Stimulated activated naive CD8-positive, alpha-beta T cell treated with anti-CD3 and anti-CD28 coated beads, Interleukin-15, Interleukin-2, amounts not matched to agents 100 U/mL and 50 U/mL, for 24 hours (primary cell): ENCODE measurements around the gene KCNQ2.
"Not testable (repeated sequence)": the region's sequence is repeated elsewhere in the genome, so short reads cannot be mapped to it uniquely, and the experiment has no call there.

Experiments used
- ATAC-seq: fragments of 150-1000 bp; cut with Tn5 transposase; one replicate; pipeline ENCODE4 v1.10.0; 2021
- DNase-seq: peaks from one replicate; pipeline ENCODE4 v3.0.0; 2021

The KCNQ2 gene

DNA sequence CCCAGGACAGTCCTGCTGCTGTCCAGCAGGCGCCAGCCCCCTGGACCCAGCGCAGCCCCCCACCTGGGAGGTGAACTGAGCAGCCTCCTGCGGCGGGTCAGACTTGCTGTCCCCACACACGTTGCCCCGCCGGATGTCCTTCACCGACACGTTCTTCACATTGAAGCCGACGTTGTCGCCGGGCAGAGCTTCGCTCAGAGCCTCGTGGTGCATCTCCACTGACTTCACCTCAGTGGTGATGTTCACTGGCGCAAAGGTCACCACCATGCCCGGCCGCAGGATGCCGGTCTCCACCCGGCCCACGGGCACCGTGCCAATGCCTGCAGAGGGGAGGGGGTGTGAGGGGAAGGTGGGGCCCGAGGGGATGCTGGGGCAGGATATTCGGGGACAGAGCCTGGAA, 18.0 kb upstream of the KCNQ2 start:
- no peak for ATAC-seq
- DNase-seq, result no peak

DNA sequence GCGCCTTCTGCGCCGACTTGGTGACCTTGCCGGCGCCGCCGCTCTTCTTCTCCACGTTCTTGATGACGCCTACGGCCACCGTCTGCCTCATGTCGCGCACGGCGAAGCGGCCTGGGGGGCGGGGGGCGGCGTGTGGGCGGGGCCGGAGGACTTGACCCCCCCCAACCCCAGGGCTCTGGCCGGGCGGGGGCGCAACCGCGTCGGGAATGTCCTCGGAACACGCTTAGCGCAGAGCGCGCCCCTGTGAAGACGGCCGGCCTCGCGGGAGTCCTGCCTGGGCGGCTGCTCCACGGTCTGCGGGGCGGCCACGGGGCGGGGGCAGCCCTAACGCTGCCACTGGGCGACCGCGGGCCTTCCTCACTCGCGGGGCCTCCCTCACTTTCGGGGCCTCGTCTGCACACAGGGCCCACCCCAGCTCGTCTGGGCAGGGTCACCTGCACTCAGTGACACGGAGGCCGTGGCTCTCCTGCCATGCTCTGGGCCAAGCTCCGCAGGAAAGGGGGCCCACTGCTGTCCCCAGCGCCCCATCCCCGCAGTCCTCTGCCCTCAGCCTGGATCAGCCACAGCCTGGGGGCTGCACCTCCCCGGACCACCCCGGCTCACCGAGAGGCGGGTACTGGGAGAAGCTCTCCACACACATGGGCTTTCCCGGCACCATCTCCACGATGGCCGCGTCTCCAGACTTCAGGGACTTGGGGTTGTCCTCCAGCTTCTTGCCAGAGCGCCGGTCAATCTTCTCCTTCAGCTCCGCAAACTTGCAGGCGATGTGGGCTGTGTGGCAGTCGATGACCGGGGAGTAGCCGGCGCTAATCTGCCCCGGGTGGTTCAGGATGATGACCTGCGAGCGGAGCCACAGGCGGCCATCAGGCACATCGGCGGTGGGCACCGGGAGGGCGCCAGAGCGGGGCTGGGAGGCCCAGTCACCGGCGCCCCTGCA, 16.1 kb upstream of the KCNQ2 start:
- ATAC-seq (no peak), DNase-seq (no peak)

DNA sequence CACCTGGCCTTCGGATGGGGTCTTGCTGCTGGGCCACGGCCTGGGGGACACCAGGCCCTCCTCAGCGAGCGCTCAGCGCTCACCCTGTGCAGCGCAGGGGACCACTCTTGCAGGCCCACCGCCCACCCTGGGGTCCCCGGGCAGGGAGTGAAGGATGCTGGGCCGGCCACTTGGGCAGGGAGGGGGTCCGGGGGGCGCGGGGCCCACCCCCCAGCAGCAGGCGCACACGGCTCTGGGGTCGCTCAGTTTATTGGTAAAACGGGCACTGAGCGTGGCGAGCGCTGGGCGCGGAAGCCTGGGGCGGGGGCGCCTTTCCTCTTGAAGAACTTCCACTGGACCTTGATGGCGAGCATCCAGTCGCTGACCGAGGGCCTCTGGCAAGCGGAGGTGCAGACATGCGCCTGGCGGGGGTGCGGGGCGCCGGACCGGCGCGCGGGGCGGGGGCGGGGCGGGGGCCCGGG, 15.4 kb upstream of the KCNQ2 start:
- no peak for ATAC-seq
- DNase-seq, result no peak

DNA sequence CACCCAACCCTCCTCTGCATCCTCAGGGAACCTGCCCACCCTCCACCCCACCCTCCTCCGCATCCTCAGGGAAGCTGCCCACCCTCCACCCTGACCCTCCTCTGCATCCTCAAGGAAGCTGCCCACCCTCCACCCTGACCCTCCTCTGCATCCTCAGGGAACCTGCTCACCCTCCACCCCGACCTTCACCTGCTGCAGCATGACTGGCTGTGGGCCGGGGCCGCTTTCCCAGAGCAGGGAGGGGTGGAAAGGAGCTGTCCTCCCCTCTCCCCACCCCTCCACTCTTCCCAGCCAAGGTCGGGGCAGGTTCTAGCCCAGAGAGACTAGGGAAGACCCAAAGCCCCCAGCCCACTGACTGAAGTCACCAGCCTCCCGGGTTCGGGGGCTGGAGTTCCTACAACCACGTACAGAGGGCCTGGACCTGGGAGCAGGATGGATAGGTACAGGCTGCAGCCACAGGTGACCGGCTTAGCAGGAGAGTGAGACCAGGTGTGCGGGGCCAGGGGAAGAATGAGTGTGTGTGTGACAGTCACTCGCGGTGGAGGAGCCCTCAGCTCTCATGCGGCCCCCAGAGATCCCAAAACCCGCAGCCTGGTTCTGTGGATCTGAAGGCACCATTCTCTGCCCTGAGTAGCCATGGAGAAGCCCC, 14.8 kb upstream of the KCNQ2 start:
- no peak for ATAC-seq
- DNase-seq, result no peak

DNA sequence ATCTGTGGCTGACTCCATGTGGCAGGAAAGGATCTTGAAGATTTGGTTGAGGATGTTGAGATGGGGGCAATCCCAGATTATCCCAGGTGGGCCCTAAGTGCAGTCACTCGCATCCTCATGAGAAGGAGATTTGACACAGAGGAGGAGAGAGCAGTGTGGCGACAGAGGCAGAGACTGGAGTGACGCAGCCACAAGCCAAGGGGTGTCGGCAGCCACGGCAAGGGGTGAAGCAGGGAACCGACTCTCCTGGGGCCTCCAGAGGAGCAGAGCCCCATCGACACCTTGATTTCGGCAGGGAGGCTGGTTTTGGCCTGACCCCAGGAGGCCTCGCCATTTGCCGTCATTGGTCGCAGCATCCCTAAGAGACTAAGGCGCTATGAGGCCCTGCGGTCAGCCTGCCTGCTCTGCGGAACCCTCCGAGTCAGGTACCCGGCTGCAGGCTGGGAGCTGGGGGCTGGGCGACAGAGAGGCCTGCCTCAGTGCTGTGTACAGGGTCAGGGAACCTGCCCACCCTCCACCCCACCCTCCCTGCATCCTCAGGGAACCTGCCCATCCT, 13.9 kb upstream of the KCNQ2 start:
- DNase-seq (no peak), ATAC-seq (no peak)

DNA sequence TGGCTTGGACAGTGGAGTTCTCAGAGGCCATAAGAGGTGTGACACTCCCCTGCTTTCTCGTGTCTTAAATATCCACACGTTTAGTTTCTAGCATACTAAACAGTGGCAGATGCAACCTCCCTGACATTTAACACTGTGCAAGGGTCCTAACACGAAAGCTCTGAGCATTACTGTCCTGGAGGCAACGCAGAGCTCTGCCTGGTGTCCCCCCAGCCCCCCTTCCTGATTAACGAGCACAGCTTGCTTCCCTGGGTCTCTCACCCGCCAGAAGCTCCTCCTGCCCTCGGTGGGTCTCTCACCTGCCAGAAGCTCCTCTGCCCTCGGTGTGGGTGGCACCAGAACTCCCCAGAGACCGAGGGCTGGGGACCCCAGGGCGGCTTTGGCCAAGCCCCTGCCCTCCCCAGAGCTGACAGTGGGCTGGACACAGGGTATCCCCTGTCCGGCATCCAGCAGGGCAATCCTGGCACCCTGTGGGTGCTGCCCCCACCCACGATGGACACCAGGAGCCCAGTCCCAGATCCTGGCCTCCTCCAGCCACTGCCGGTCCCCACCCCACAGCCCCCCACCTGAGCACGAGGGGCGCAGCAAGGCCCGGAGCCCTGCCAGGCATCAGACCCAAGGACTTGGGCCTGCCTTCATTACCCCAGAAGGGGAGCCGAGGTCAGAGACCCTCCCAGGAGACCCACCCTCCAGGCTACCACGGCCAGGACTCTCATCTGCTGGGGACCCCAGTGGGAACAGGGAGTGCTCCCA, 12.4 kb upstream of the KCNQ2 start:
- DNase-seq, result no peak
- ATAC-seq, result no peak

DNA sequence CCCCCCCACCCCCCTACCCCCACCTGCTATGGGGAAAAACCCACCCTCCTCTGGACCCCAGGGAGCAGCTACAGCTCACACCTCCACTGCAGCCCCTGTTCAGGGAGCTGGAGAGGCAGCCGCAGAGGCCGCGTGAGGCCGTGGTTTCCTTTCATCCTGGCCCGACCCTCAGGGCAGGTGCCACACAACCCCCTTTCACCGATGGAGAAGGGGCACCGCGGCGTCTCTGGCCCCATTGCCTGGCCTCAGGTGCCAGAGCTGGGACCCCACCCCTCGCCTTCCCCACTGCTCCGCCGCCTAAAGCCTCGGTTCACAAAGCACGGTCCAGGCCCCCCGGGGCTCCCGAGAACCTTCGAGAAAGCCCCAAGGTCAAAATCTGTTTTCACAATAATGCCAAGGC, 11.8 kb upstream of the KCNQ2 start:
- ATAC-seq (no peak), DNase-seq (no peak)

DNA sequence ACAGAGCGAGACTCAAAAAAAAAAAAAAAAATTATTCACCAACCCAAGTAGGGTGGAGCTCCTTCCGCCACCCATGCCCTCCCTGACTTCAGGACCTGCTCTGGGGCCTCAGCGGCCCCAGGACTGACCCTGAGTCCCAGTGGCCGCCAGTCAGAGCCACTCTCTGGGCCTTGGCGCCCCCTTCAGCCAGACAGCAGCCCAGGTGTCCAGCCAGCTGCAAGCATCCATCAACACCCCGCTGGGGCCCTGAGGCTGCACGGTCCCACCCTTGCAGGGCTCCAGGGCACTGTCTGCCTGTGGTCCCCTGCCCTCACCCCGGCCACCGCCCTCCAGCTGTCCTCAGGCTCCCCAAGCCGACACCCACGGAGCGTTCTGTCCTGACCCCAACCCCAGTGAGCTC, 11.4 kb upstream of the KCNQ2 start:
- ATAC-seq (no peak), DNase-seq (no peak)

DNA sequence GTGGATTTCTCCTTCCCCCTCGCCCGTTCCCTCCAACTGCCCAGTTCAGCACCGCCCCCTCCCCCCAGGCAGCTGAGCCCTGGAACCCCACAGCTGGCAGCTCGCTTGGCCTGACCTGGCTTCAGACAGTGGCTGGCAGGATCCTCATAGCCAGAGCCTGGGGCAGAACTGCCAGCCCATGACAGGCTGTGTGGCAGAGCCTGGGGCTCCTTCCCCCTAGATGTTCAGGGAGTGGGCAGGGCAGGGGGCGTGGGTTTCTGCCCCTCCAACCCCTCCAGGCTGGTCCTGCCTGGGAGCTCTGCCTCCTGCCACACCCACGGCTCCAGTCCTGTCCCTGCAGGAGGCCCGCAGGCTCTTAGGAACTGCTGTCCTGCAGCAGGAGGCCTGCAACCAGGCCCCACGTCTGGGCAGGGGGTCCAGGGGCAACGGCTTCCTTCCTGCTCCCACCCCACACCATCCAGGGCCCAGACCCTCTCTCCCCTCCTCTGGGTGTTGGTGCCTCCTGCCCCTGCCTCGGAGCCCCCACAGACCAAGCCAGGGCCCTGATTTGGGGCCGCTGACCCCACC, 9.6 kb upstream of the KCNQ2 start:
- ATAC-seq (no peak), DNase-seq (no peak)

DNA sequence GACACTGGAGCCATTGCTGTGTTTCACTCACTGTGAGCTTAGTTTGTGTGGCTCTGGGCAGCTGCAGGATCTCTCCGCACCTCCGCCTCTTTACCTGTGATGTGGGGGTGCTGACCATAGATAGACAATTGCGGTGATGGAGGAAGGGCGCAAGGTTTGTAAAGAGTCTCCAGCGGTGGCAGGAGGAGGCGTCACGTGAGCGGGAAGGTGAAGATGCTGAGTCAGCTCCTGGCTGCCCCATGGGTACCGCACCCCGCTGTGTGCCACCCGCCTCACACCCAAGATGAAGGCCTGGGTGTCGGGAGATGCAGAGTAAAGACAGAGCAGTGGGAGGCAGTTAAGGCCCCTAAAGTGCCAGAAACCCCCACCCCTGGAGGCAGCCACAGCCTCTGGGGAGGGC, 9.0 kb upstream of the KCNQ2 start:
- ATAC-seq (no peak), DNase-seq (no peak)

DNA sequence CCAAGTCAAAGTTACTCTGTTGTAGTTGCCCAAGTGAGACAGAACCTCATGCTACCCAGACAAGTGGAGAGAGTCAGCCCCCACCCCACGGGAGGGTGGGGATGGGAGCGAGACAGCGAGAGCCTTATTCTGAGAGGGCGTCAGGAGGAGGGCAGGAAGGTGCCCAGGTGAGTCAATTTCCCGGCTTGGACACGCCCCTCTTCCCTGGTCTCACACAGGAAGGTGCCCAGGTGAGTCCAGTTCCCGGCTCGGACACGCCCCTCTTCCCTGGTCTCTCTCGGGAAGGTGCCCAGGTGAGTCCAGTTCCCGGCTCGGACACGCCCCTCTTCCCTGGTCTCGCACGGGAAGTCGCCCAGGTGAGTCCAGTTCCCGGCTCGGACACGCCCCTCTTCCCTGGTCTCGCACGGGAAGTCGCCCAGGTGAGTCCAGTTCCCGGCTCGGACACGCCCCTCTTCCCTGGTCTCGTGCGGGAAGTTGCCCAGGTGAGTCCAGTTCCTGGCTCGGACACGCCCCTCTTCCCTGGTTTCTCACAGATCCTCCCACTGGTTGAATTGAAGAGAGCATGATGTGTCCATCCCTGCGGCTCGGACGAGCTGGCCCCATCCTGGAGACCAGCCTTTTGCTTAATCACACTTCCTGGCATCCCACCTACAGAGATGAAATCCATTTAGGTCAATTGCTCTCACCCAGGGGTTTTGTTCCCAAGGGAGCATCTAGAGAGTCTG, 7.4 kb upstream of the KCNQ2 start:
- not testable (repeated sequence) for DNase-seq, ATAC-seq

DNA sequence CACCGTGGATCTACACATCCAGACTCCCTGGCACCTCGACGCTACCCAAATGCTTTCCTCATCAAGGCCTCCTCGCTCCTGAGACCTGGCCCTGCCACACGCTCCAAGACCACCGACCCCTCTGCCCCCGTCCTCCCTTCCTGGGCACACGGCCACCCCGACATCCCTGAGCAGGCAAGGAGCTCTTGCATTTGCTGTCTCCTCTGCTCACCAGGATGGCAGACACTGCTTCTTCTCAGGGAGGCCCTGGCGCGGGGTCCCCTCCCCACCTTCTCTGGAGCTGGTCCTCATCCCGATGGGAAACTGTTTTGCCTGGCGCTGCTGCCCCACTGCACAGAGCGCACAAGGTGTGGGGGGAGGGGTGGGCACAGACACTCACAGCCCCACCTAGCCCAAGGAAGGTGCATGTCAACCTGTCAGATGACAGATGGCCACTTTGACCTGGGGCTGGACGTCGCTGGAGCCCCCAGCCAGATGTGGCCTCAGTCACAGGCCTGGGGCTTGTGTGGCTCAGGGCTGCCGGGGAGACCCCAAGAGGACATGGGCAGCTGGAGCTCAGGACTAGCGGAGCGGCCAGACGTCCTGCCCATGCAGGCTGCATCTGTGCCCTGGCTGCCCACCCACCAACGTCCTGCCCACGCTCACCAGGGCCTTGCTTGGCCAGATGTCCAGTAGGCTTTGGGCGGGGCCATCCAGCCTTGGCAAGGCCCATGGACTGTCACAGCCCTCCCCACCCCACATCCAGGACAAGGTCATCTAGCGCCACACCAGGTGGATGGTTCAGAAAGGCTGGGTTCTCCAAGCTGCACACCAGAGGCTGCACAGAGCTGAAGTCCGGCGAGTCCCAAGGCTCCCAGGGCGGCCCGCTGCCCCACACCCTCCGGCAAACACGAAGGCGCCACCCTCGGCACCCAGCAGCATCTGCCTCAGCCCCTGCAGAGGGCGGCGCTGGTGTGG, 6.2 kb upstream of the KCNQ2 start:
- ATAC-seq (no peak), DNase-seq (no peak)

DNA sequence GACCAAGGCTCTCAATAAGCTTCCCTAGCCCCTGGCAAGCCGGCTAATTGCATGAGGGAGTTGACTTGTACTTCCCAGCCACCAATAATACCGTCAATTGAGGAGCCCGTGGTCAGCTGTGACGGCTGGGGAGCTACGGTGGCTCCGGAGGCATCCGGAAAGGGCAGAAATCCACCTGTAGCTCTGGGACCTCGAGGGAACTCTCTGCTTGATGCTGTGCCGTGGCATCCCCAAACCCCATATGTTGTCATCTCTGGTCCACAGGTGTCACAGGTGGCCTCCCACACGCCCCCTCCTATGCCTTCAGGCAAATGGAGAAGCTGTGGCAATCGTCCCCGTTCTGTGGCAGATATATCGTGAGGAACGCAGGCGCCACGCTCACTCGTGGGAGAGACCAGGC, 5.5 kb upstream of the KCNQ2 start:
- DNase-seq, result no peak
- no peak for ATAC-seq

DNA sequence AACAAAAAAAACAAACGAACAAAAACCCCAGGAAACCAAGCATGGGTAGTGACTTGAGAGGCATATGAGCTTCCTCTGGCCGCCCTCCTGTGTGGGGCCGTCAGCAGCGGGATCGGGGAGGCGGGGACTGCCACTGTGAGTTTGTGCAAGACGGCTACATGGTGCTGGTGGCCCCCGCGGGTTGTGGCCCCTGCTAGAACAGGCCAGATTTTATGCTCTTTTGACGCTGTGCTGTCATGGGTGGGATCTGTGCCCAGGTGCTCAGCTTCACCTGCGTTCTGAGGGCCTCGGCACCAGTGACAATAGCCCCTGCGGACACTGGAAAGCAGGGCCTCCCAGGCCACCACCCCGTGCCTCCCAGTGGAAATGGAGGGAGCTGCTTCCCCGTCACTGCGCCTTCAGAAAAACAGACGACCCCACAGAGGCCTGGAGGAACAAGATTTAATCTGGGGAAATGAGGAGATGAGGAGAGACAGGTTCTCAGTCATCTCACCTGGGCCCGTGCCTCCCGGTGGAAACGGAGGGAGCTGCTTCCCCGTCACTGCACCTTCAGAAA, 4.7 kb upstream of the KCNQ2 start:
- no peak for DNase-seq
- no peak for ATAC-seq

DNA sequence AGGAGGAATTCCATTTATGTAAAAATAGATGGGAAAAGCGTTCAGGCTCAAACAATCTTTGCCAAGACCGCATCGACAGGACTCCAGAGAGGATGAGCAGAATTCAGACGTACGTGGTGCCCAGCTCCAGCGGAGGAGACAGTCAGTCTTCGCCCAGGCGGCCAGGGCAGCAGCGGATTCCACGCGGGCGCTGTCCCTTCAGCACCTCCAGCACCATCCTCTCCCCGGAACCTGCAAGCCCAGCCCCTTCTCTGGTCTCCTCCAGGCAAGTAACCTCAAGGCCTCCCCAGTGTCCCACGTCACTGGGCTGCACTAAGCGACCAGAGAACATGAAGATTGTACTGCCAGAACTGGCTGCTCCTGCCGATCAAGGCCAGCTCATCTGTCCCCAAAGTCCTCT, 2.8 kb upstream of the KCNQ2 start:
- ATAC-seq (no peak), DNase-seq (peak; percentile 30)

DNA sequence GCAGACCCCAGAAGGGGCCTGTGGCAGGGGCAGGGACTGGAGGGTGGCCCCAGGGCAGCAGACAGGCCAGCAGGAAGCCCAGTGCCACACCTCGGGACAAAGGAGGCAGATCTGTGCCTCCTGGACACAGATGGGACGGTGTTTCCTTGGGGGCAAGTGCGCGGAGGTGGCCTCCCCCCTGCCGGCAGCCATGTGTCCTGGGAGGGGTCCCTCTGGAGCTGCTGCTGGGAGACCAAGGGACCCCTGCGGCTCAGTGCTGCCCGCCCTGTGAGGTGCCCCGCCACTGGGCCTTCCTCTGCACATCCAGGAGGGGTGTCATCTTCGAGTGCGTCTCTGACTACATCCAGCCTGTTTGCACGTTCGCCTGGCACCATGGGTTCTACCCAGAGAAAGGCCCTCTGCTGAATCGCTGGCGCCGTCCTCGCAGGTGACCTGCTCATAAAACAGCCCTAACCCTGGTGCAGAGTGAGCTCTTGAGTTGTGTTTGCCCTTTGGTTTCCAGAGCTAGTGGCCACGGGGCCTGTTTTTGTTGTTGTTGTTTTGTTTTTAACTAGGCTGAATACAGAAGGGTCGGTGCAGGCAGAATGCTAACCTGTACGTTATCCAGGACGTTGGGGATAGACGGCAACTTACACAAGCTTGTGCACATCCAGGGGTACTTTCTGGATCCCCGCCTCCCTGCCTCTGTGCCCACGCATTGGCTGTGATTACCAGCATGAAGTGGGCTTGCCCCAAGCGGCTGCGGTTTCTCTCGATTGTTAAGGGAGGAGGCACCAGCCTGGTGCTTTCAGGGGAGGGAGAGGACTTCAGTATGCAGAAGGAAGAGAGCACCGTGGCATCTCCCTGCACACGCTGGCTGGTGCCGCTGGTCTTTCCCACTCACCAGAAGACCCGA, 1.3 kb upstream of the KCNQ2 start:
- no peak for ATAC-seq
- peak; percentile 31 for DNase-seq

DNA sequence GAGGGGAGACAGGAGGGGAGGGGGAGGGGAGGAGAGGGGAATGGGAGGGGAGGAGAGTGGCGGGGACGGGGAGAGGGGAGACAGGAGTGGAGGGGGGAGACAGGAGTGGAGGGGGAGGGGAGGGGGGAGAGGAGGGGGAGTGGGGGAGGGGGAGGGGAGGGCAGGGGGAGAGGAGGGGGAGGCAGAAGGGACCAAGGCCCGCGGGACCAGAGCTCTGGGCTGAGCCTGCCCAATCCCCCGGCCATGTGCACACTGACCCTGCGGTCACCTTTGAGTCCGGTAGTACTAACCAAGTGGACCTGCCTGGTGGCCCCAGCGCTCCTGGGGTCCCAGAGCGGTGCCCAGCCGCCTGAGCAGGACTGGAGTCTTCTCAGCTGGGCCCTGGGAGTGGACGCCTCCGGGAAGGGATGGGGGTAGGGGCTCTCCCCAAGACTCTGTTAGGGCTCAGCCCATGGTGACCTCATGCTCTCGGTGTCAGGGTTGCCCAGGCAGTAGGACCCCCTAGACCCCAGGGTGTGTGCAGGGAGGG, 471 bp upstream of the KCNQ2 start:
- no peak for DNase-seq
- no peak for ATAC-seq

DNA sequence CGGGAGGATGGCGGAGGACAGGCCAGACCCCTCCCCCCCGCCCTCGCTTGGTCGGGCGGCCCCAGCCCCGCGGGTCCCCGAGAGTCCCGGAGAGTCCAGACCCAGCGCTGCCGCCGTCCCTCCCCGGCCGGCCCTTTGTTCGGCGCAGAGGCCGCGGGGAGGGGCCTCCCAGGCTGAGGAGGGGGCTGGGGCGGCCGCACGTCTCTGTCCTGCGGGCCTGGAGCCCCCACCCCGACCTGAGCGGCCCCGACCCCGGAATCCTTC, 806 bp downstream of the KCNQ2 start:
- no peak for DNase-seq
- no peak for ATAC-seq
